Stomach (tissue), 9 donors: ENCODE data around the gene ADGRG1. TPM values are rescaled to one million over a fixed set of nuclear protein-coding genes. Genes with fewer than 3 reads are reported as not detected.

Experiments used
- DNase-seq, 2 donors: peaks; one replicate each; pipeline versions ENCODE4 v3.0.0 to v3.0.0-alpha.2; 2013 to 2019
- H3K27ac ChIP-seq, 5 donors: fragments of 200-600 bp in 4 of 5; sonication (generic) in 4 of 5; one replicate each; pipeline ENCODE4 v1.5.1; 2013 to 2019; ENCODE audit warnings: mild to moderate bottlenecking in 1 of 5, moderate library complexity in 1 of 5
- H3K27me3 ChIP-seq, 3 donors: fragments of 200-600 bp; sonication (generic); one replicate each; pipeline ENCODE4 v1.5.1; 2017 to 2019; ENCODE audit warnings: mixed run types in 1 of 3
- H3K36me3 ChIP-seq, 4 donors: fragments of 200-600 bp; sonication (generic); 1 replicate in 3 of 4; 2 replicates in 1 of 4; pipeline ENCODE4 v1.5.1; 2016 to 2019
- H3K4me1 ChIP-seq, 4 donors: fragments of 200-600 bp; sonication (generic); one replicate each; pipeline ENCODE4 v1.5.1; 2016 to 2019
- H3K4me3 ChIP-seq, 4 donors: fragments of 200-600 bp; sonication (generic) in 3 of 4; one replicate each; pipeline ENCODE4 v1.5.1; 2016 to 2019; ENCODE audit warnings: mild to moderate bottlenecking in 1 of 4
- H3K9me3 ChIP-seq, 4 donors: fragments of 200-600 bp; sonication (generic); one replicate each; pipeline ENCODE4 v1.5.1; 2016 to 2019
- CTCF ChIP-seq, 7 experiments: fragments of 450-650 bp in 4 of 7; fragments of 200-600 bp in 3 of 7; sonication (generic) in 3 of 7; IDR thresholded peaks; one replicate each; pipeline ENCODE4 v1.5.1; 2016 to 2019; ENCODE audit warnings: antibody characterized with exemption in 7 of 7, control low read depth in 2 of 7, mild to moderate bottlenecking in 1 of 7
- EP300 ChIP-seq: sonication (generic); formaldehyde crosslinking; IDR thresholded peaks from one replicate; pipeline ENCODE4 v1.6.1; 2017; ENCODE audit warnings: antibody characterized with exemption
- POLR2A ChIP-seq, 4 donors: fragments of 450-650 bp; IDR thresholded peaks; one replicate each; pipeline ENCODE4 v1.6.1; 2016; ENCODE audit warnings: antibody characterized with exemption in 4 of 4, control low read depth in 2 of 4, mild to moderate bottlenecking in 1 of 4, moderate library complexity in 1 of 4
- POLR2AphosphoS5 ChIP-seq, 3 donors: sonication (generic); formaldehyde crosslinking; IDR thresholded peaks; one replicate each; pipeline ENCODE4 v1.6.1; 2016; ENCODE audit warnings: antibody characterized with exemption in 3 of 3
- WGBS, 5 donors: extraction: QIAGEN DNeasy Blood & Tissue Kit in 3 of 5; methylation state at CpG; one replicate each; pipeline versions ENCODE4 v1.1.5 to v1.1.7; 2013 to 2018; 5-methylcytosine and 5-hydroxymethylcytosine counted together
- intact Hi-C: fragments of 100-400 bp; cut with DNase I; formaldehyde crosslinking; loops from one replicate; pipeline ENCODE4 v1.15.1; 2023; ENCODE audit warnings: low total_unique reads
- polyA plus RNA-seq, 3 donors: library from polyadenylated mRNA; stranded (reverse); fragments of 200-250 nt; gene quantifications; one replicate each; pipeline ENCODE4 v1.2.3, GENCODE V29; 2013
- total RNA-seq, 5 donors: library from RNA; depleted of rRNA; stranded (reverse); fragments of >200 nt; gene quantifications; one replicate each; pipeline versions ENCODE4 v1.1.0 to v1.2.3, GENCODE V29; 2014 to 2016
- donor health status: healthy with polysubstance abuse.
- donor health status: Bipolar disorder and iron deficiency.
- donor health status: healthy.

The ADGRG1 gene
- total and polyA plus RNA-seq, 8 donors = 8.9 to 84.8 (median 32.1) TPM

- Histone ChIP-seq H3K27me3 (no peaks in the 10 kb centered on the region), H3K36me3 (no peaks in the 10 kb centered on the region), H3K4me3 (no peak overlapping the region), H3K4me1 (peaks cover 31 to 44% (median 40%) of the 10 kb centered on the region in 4 donors), H3K27ac (peak overlapping the region; percentile 5 to 88 (median 84)), H3K9me3 (no peaks in the 10 kb centered on the region)
- WGBS, 5 donors = 20 to 64% (median 46%) methylated on average over 4 of the region's 4 CpGs
- DNase-seq = peak in 1 of 2 donors; percentile 5
- TF ChIP-seq POLR2A (IDR thresholded peaks at IDR 0.05) = no peak
- no peak for TF ChIP-seq CTCF (IDR thresholded peaks at IDR 0.05)
- no peak for TF ChIP-seq EP300
- TF ChIP-seq POLR2AphosphoS5 (IDR thresholded peaks at IDR 0.05) = no peak
- intact Hi-C loops = no loop called here
These were observed 16.7 kb upstream of the ADGRG1 start for GRCh38 chr16:57611706-57612105.

GRCh38 chr16:57612494-57612893, 15.9 kb upstream of the ADGRG1 start:
- H3K4me1 ChIP-seq = peaks cover 27 to 38% (median 35%) of the 10 kb centered on the region in 4 donors
- no peaks in the 10 kb centered on the region for H3K36me3 ChIP-seq
- intact Hi-C loops = no loop called here
- TF ChIP-seq EP300 (no peak), POLR2AphosphoS5 (IDR thresholded peaks at IDR 0.05) (no peak), POLR2A (IDR thresholded peaks at IDR 0.05) (no peak), CTCF (IDR thresholded peaks at IDR 0.05) (no peak)
- WGBS, 5 donors = 87 to 89% (median 87%) methylated on average over 8 of the region's 8 CpGs
- peak overlapping the region in 2 of 5 donors; percentile 3 to 21 for H3K27ac ChIP-seq
- peak; percentile 6 to 14 for DNase-seq
- H3K27me3 ChIP-seq = no peaks in the 10 kb centered on the region
- no peak overlapping the region for H3K4me3 ChIP-seq
- no peaks in the 10 kb centered on the region for H3K9me3 ChIP-seq

- Histone ChIP-seq H3K27ac (peak overlapping the region in 1 of 5 donors; percentile 1), H3K4me3 (no peak overlapping the region), H3K4me1 (peaks cover 19 to 28% (median 27%) of the 10 kb centered on the region in 4 donors), H3K27me3 (no peaks in the 10 kb centered on the region), H3K9me3 (no peaks in the 10 kb centered on the region), H3K36me3 (no peaks in the 10 kb centered on the region)
- DNase-seq = peak in 1 of 2 donors; percentile 15
- intact Hi-C loops = no loop called here
- no peak for TF ChIP-seq POLR2AphosphoS5 (IDR thresholded peaks at IDR 0.05)
- WGBS, 5 donors = 65 to 72% (median 65%) methylated on average over 4 of the region's 4 CpGs
These were observed 14.9 kb upstream of the ADGRG1 start for GRCh38 chr16:57613514-57613913.

- H3K27ac ChIP-seq = peak overlapping the region in 3 of 5 donors; percentile 13 to 20 (median 19)
- H3K4me3 ChIP-seq = no peak overlapping the region
- DNase-seq = peak in 1 of 2 donors; percentile 25
- peaks cover 17 to 28% (median 27%) of the 10 kb centered on the region in 4 donors for H3K4me1 ChIP-seq
- no peaks in the 10 kb centered on the region for H3K9me3 ChIP-seq
- 55 to 74% (median 60%) methylated on average over 3 to 6 of the region's 6 CpGs for WGBS, 5 donors
- intact Hi-C loops = no loop called here
- no peaks in the 10 kb centered on the region for H3K36me3 ChIP-seq
- TF ChIP-seq EP300 (no peak), POLR2A (IDR thresholded peaks at IDR 0.05) (no peak), POLR2AphosphoS5 (IDR thresholded peaks at IDR 0.05) (no peak), CTCF (IDR thresholded peaks at IDR 0.05) (no peak)
- H3K27me3 ChIP-seq = no peaks in the 10 kb centered on the region
These were observed 13.9 kb upstream of the ADGRG1 start for GRCh38 chr16:57614536-57614935.

- Histone ChIP-seq H3K27me3 (no peaks in the 10 kb centered on the region), H3K9me3 (no peaks in the 10 kb centered on the region), H3K4me1 (peaks cover 16 to 27% (median 27%) of the 10 kb centered on the region in 4 donors), H3K4me3 (no peak overlapping the region), H3K36me3 (no peaks in the 10 kb centered on the region), H3K27ac (no peak overlapping the region)
- intact Hi-C loops = no loop called here
- DNase-seq = peak in 1 of 2 donors; percentile 21
- TF ChIP-seq EP300 (no peak), POLR2A (IDR thresholded peaks at IDR 0.05) (no peak), POLR2AphosphoS5 (IDR thresholded peaks at IDR 0.05) (no peak), CTCF (IDR thresholded peaks at IDR 0.05) (no peak)
- 94 to 96% (median 95%) methylated on average over 6 to 9 of the region's 9 CpGs for WGBS, 5 donors
These were observed 13.5 kb upstream of the ADGRG1 start for GRCh38 chr16:57614944-57615343.
